ENCODE data around the gene SF3B2. TPM values are rescaled to one million over a fixed set of nuclear protein-coding genes. Genes with fewer than 3 reads are reported as not detected.
"Not testable (repeated sequence)": the region's sequence is repeated elsewhere in the genome, so short reads cannot be mapped to it uniquely, and the experiment has no call there.

Gene SF3B2
- total RNA-seq, 2 experiments from 2014 or later: 185 to 260 TPM

DNA sequence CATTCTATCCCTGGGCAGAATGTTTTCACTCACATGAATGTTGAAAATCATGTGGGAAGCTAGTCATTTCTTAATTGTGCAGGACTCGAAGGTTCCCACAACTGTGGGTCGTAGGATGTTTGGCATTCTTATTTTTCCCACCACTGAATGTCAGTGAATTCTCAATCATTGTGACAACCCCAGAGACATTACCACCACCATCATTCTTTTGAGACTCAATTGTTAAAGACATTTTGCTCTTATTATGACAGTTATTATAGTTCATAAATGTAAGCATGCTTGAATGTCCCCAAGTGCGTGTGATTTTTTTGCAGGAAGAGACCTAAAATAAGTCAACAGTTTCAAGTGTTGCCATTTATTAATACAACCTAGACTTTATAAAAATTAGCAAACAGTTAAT is 36.9 kb downstream of the SF3B2 start:
- peaks cover 4% of the 10 kb centered on the region; the same call in 1 of the 2 replicates for H3K36me3 ChIP-seq (ENCODE audit: insufficient read depth, low read length)
- peaks cover 52% of the 10 kb centered on the region for H3K4me1 ChIP-seq (ENCODE audit: insufficient read depth, low read length, poor library complexity, severe bottlenecking)
- intact Hi-C loops (cut with micrococcal nuclease; ENCODE audit: unreplicated experiment): no loop called here
- H3K27ac ChIP-seq (ENCODE audit: low read depth, low read length, poor library complexity, severe bottlenecking): no peak overlapping the region
- H3K9me3 ChIP-seq (ENCODE audit: low read length): no peaks in the 10 kb centered on the region
- ChIA-PET CTCF (ENCODE audit: unreplicated experiment) (interaction anchor here (0.6 kb wide), 2 partner anchors 309 to 431 kb away, joined by 3 read pairs; no protein-coding TSS in a partner anchor), POLR2A (interaction anchor here (1.0 to 1.9 kb wide), 5 partner anchors 8 to 22 kb away, joined by 3 to 10 read pairs (median 3); no protein-coding TSS in a partner anchor)
- no peak overlapping the region for H3K4me3 ChIP-seq (ENCODE audit: low read depth, low read length, poor library complexity, severe bottlenecking)
- DNase-seq (ENCODE audit: low spot score): no peak
- H4K20me1 ChIP-seq (ENCODE audit: insufficient read depth, low read length): no peaks in the 10 kb centered on the region
- no peaks in the 10 kb centered on the region for H3K9me2 ChIP-seq (ENCODE audit: insufficient read depth, low read length)
- no peak overlapping the region for H2AFZ ChIP-seq (ENCODE audit: low read length)
- H3K4me2 ChIP-seq (ENCODE audit: low read length): peak overlapping the region; percentile 80; the same call in 1 of the 2 replicates
- peaks cover 59% of the 10 kb centered on the region for H3K79me2 ChIP-seq (ENCODE audit: insufficient read depth, low read depth, low read length)
- no peak for TF ChIP-seq EZH2phosphoT487 (IDR thresholded peaks at IDR 0.05; ENCODE audit: borderline replicate concordance, low read depth, low read length)
- TF ChIP-seq, protein P1, sequence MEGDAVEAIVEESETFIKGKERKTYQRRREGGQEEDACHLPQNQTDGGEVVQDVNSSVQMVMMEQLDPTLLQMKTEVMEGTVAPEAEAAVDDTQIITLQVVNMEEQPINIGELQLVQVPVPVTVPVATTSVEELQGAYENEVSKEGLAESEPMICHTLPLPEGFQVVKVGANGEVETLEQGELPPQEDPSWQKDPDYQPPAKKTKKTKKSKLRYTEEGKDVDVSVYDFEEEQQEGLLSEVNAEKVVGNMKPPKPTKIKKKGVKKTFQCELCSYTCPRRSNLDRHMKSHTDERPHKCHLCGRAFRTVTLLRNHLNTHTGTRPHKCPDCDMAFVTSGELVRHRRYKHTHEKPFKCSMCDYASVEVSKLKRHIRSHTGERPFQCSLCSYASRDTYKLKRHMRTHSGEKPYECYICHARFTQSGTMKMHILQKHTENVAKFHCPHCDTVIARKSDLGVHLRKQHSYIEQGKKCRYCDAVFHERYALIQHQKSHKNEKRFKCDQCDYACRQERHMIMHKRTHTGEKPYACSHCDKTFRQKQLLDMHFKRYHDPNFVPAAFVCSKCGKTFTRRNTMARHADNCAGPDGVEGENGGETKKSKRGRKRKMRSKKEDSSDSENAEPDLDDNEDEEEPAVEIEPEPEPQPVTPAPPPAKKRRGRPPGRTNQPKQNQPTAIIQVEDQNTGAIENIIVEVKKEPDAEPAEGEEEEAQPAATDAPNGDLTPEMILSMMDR (conservative IDR thresholded peaks at IDR 0.05; ENCODE audit: low read length): no peak
- no TSS peak for BruUV-seq (replicated peaks)

DNA sequence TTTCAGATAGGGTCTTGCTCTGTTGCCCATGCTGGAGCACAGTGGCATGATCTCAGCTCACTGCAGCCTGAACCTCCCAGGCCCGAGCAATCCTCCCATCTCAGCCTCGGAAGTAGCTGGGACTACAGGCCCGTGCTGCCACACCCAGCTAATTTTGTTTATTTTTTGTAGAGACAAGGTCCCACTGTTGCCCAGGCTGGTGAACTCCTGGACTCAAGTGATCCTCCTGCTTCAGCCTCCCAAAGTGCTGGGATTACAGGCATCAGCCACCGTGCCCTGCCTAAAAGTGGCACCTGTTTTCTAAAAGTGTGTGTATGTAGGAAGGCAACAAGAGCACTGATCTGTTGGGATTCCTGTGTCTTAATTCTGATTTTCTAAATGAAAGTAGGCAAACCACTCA is 38.1 kb downstream of the SF3B2 start:
- intact Hi-C loops (cut with micrococcal nuclease; ENCODE audit: unreplicated experiment): no loop called here
- no peak for DNase-seq (ENCODE audit: low spot score)

DNA sequence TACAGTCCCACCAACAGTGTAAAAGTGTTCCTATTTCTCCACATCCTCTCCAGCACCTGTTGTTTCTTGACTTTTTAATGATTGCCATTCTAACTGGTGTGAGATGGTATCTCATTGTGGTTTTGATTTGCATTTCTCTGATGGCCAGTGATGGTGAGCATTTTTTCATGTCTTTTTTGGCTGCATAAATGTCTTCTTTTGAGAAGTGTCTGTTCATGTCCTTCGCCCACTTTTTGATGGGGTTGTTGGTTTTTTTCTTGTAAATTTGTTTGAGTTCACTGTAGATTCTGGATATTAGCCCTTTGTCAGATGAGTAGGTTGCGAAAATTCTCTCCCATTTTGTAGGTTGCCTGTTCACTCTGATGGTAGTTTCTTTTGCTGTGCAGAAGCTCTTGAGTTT is 40.0 kb downstream of the SF3B2 start:
- BruUV-seq (replicated peaks); H3K4me3 ChIP-seq (ENCODE audit: low read depth, low read length, poor library complexity, severe bottlenecking); CTCF ChIA-PET (ENCODE audit: unreplicated experiment); H3K4me2 ChIP-seq (ENCODE audit: low read length); DNase-seq (ENCODE audit: low spot score); POLR2A ChIA-PET; H2AFZ ChIP-seq (ENCODE audit: low read length); H4K20me1 ChIP-seq (ENCODE audit: insufficient read depth, low read length); H3K36me3 ChIP-seq (ENCODE audit: insufficient read depth, low read length); intact Hi-C loops (cut with micrococcal nuclease; ENCODE audit: unreplicated experiment); H3K27ac ChIP-seq (ENCODE audit: low read depth, low read length, poor library complexity, severe bottlenecking); H3K9me2 ChIP-seq (ENCODE audit: insufficient read depth, low read length); H3K9me3 ChIP-seq (ENCODE audit: low read length): not testable (repeated sequence)
- Histone ChIP-seq H3K4me1 (ENCODE audit: insufficient read depth, low read length, poor library complexity, severe bottlenecking) (peaks cover 33% of the 10 kb centered on the region), H3K79me2 (ENCODE audit: insufficient read depth, low read depth, low read length) (peaks cover 35% of the 10 kb centered on the region)

More for the DNA sequence above, 38.1 kb downstream of the SF3B2 start:
- Histone ChIP-seq H3K4me1 (ENCODE audit: insufficient read depth, low read length, poor library complexity, severe bottlenecking) (peaks cover 40% of the 10 kb centered on the region), H3K4me3 (ENCODE audit: low read depth, low read length, poor library complexity, severe bottlenecking) (no peak overlapping the region), H2AFZ (ENCODE audit: low read length) (no peak overlapping the region), H3K36me3 (ENCODE audit: insufficient read depth, low read length) (peaks cover 4% of the 10 kb centered on the region; the same call in 1 of the 2 replicates), H3K79me2 (ENCODE audit: insufficient read depth, low read depth, low read length) (peaks cover 47% of the 10 kb centered on the region), H3K27ac (ENCODE audit: low read depth, low read length, poor library complexity, severe bottlenecking) (no peak overlapping the region), H4K20me1 (ENCODE audit: insufficient read depth, low read length) (no peaks in the 10 kb centered on the region), H3K9me3 (ENCODE audit: low read length) (no peaks in the 10 kb centered on the region), H3K9me2 (ENCODE audit: insufficient read depth, low read length) (no peaks in the 10 kb centered on the region), H3K4me2 (ENCODE audit: low read length) (no peak overlapping the region)
- BruUV-seq (replicated peaks): no TSS peak
- ChIA-PET POLR2A (interaction anchor here (1.9 kb wide), 1 partner anchor 11 kb away, joined by 10 read pairs; no protein-coding TSS in a partner anchor), CTCF (ENCODE audit: unreplicated experiment) (no interaction called here)
- TF ChIP-seq EZH2phosphoT487 (IDR thresholded peaks at IDR 0.05; ENCODE audit: borderline replicate concordance, low read depth, low read length): no peak
- TF ChIP-seq, protein P1 (conservative IDR thresholded peaks at IDR 0.05; ENCODE audit: low read length): no peak

DNA sequence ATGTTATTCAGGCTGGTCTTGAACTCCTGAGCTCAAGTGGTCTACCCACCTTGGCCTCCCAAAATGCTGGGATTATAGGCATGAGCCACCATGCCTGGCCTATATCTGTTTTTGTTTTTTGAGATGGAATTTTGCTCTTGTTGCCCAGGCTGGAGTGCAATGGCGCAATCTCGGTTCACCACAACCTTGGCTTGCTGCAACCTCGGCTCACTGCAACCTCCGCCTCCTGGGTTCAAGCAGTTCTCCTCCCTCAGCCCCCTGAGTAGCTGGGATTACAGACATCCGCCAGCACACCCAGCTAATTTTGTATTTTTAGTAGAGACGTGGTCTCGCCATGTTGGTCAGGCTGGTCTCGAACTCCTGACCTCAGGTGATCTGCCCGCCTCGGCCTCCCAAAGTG is 47.6 kb downstream of the SF3B2 start:
- ChIA-PET CTCF (ENCODE audit: unreplicated experiment) (interaction anchor here (0.6 kb wide), 1 partner anchor 1593 kb away, joined by 3 read pairs; no protein-coding TSS in a partner anchor), POLR2A (interaction anchor here (0.9 to 1.0 kb wide), 2 partner anchors 11 to 16 kb away, joined by 3 read pairs; no protein-coding TSS in a partner anchor)
- H3K27ac ChIP-seq (ENCODE audit: low read depth, low read length, poor library complexity, severe bottlenecking); H3K9me2 ChIP-seq (ENCODE audit: insufficient read depth, low read length); intact Hi-C loops (cut with micrococcal nuclease; ENCODE audit: unreplicated experiment); H3K4me2 ChIP-seq (ENCODE audit: low read length); DNase-seq (ENCODE audit: low spot score); H3K9me3 ChIP-seq (ENCODE audit: low read length); H3K36me3 ChIP-seq (ENCODE audit: insufficient read depth, low read length); H3K4me3 ChIP-seq (ENCODE audit: low read depth, low read length, poor library complexity, severe bottlenecking); H2AFZ ChIP-seq (ENCODE audit: low read length); H4K20me1 ChIP-seq (ENCODE audit: insufficient read depth, low read length); BruUV-seq (replicated peaks): not testable (repeated sequence)
- peaks cover 56% of the 10 kb centered on the region for H3K4me1 ChIP-seq (ENCODE audit: insufficient read depth, low read length, poor library complexity, severe bottlenecking)
- H3K79me2 ChIP-seq (ENCODE audit: insufficient read depth, low read depth, low read length): peaks cover 23% of the 10 kb centered on the region; the same call in 1 of the 2 replicates

Data from OCI-LY7 (cell line).